GM10266 (cell line): Measurements from ENCODE around the gene NOX3.
"Not testable (repeated sequence)": the region's sequence is repeated elsewhere in the genome, so short reads cannot be mapped to it uniquely, and the experiment has no call there.

Experiments used
- DNase-seq: peaks from one replicate; pipeline ENCODE4 v3.0.0; 2012; ENCODE audit errors: extremely low spot score
- CTCF ChIP-seq: IDR thresholded peaks from 2 replicates; pipeline ENCODE4 v1.5.1; 2012; ENCODE audit warnings: mild to moderate bottlenecking, low read depth; ENCODE audit not compliant: control insufficient read depth, insufficient read depth; ENCODE audit errors: missing control alignments

Gene NOX3

GRCh38 chr6:155454471-155454870 lies 1.2 kb downstream of the NOX3 start:
- DNase-seq, result no peak
- no peak for TF ChIP-seq CTCF

GRCh38 chr6:155454008-155454407 lies 1.6 kb downstream of the NOX3 start:
- no peak for DNase-seq
- no peak for TF ChIP-seq CTCF

- TF ChIP-seq CTCF, result no peak
- no peak for DNase-seq
Measured at GRCh38 chr6:155452576-155452975, 3.1 kb downstream of the NOX3 start.

GRCh38 chr6:155451530-155451929 lies 4.1 kb downstream of the NOX3 start:
- DNase-seq, result not testable (repeated sequence)

GRCh38 chr6:155450240-155450581 lies 5.4 kb downstream of the NOX3 start:
- no peak for DNase-seq
- TF ChIP-seq CTCF, result no peak

GRCh38 chr6:155449450-155450239 lies 6.0 kb downstream of the NOX3 start:
- no peak for TF ChIP-seq CTCF
- no peak for DNase-seq

- DNase-seq, result no peak
- no peak for TF ChIP-seq CTCF
Measured at GRCh38 chr6:155448668-155449449, 6.8 kb downstream of the NOX3 start.
